K562 (cell line): ENCODE data around the gene SCLY. TPM values are rescaled to one million over a fixed set of nuclear protein-coding genes. Genes with fewer than 3 reads are reported as not detected.
A peak's percentile ranks its signal among the peaks of the same experiment; 100 is the strongest.

Experiments used
- ARID2 ChIP-seq: fragments of 450-650 bp; IDR thresholded peaks from 2 replicates; pipeline ENCODE4 v1.6.1; 2017; ENCODE audit warnings: antibody characterized with exemption, mild to moderate bottlenecking
- BRF1 ChIP-seq: IDR thresholded peaks from 3 replicates; pipeline ENCODE4 v1.6.1; 2011; ENCODE audit warnings: borderline replicate concordance, mild to moderate bottlenecking; ENCODE audit not compliant: insufficient read length; ENCODE audit errors: extremely low read depth
- BRF2 ChIP-seq: IDR thresholded peaks from 3 replicates; pipeline ENCODE4 v1.6.1; 2011; ENCODE audit warnings: borderline replicate concordance, mild to moderate bottlenecking; ENCODE audit not compliant: insufficient read length, insufficient read depth
- CCNT2 ChIP-seq: IDR thresholded peaks from 2 replicates; pipeline ENCODE4 v1.6.1; 2011; ENCODE audit warnings: borderline replicate concordance, low read depth, mild to moderate bottlenecking, moderate library complexity, mixed read lengths, low read length; ENCODE audit not compliant: insufficient read length; ENCODE audit errors: extremely low read depth
- DEAF1 ChIP-seq: fragments of 450-650 bp; formaldehyde crosslinking; IDR thresholded peaks from 2 replicates; pipeline ENCODE4 v1.4.0; 2020; ENCODE audit warnings: mild to moderate bottlenecking, moderate library complexity
- DNMT1 ChIP-seq: fragments of 450-650 bp; IDR thresholded peaks from 2 replicates; pipeline ENCODE4 v1.6.1; 2016; ENCODE audit warnings: antibody characterized with exemption, mild to moderate bottlenecking
- HDAC6 ChIP-seq: IDR thresholded peaks from 2 replicates; pipeline ENCODE4 v1.6.1; 2012; ENCODE audit warnings: low read depth, mild to moderate bottlenecking, control low read depth, inconsistent platforms, low read length, moderate library complexity
- KLF13 ChIP-seq: fragments of 450-650 bp; IDR thresholded peaks from 2 replicates; pipeline ENCODE4 v1.6.1; 2016; ENCODE audit warnings: missing genetic modification characterization, low read depth, mild to moderate bottlenecking, missing compliant biosample characterization, moderate library complexity, borderline replicate concordance
- L3MBTL2 ChIP-seq: fragments of 450-650 bp; IDR thresholded peaks from 2 replicates; pipeline ENCODE4 v1.6.1; 2016; ENCODE audit warnings: mild to moderate bottlenecking, moderate library complexity
- MNT ChIP-seq, 2 experiments: fragments of 450-650 bp; conservative IDR thresholded peaks; 2 replicates each; pipeline ENCODE4 v1.6.1; 2017; ENCODE audit warnings: mild to moderate bottlenecking in 2 of 2, moderate library complexity in 2 of 2
- MXD1 ChIP-seq: fragments of 250-450 bp; sonication (Bioruptor Pico); IDR thresholded peaks from 2 replicates; pipeline ENCODE4 v1.8.0; 2021; ENCODE audit warnings: borderline replicate concordance, mild to moderate bottlenecking, moderate library complexity; ENCODE audit not compliant: poor library complexity, severe bottlenecking
- NBN ChIP-seq: fragments of 450-650 bp; IDR thresholded peaks from 2 replicates; pipeline ENCODE4 v1.6.1; 2016; ENCODE audit warnings: low read depth, mild to moderate bottlenecking
- NFIC ChIP-seq: fragments of 450-650 bp; IDR thresholded peaks from 2 replicates; pipeline ENCODE4 v1.6.1; 2017; ENCODE audit warnings: mild to moderate bottlenecking, inconsistent platforms
- PRPF4 ChIP-seq: fragments of 200-400 bp; formaldehyde crosslinking; IDR thresholded peaks from one replicate; pipeline ENCODE4 v1.6.1; 2017; ENCODE audit warnings: low read length, low read depth, mild to moderate bottlenecking; ENCODE audit not compliant: insufficient read depth, poor library complexity, severe bottlenecking
- RBM39 ChIP-seq: fragments of 200-400 bp; formaldehyde crosslinking; optimal IDR thresholded peaks from 2 replicates; pipeline ENCODE3; 2018; ENCODE audit warnings: low read depth, low read length
- SPI1 ChIP-seq: IDR thresholded peaks from 2 replicates; pipeline ENCODE4 v1.6.1; 2011; ENCODE audit warnings: low read depth, low read length, control low read depth, borderline replicate concordance
- TGIF2 ChIP-seq: sonication (generic); formaldehyde crosslinking; IDR thresholded peaks from 2 replicates; pipeline ENCODE4 v1.8.1; 2022; ENCODE audit warnings: mild to moderate bottlenecking, missing genetic modification reagents, moderate library complexity
- ZNF589 ChIP-seq: fragments of 200-800 bp; sonication (Bioruptor generic); IDR thresholded peaks from 2 replicates; pipeline ENCODE4 v1.6.1; 2016; ENCODE audit warnings: low read depth, missing genetic modification characterization, missing compliant biosample characterization
- ZNF639 ChIP-seq, 2 experiments: fragments of 200-800 bp in 1 of 2; sonication (Bioruptor generic) in 1 of 2; sonication (generic) in 1 of 2; formaldehyde crosslinking in 1 of 2; IDR thresholded peaks in 1 of 2; conservative IDR thresholded peaks in 1 of 2; 2 replicates each; pipeline versions ENCODE4 v1.5.0 to v1.6.1; 2016 to 2020; ENCODE audit warnings: missing compliant biosample characterization in 1 of 2, missing genetic modification characterization in 1 of 2, missing genetic modification reagents in 1 of 2
- ZNF644 ChIP-seq: fragments of 200-800 bp; sonication (Bioruptor generic); IDR thresholded peaks from 2 replicates; pipeline ENCODE4 v1.6.1; 2016; ENCODE audit warnings: low read depth, missing genetic modification characterization, missing compliant biosample characterization
- polyA plus RNA-seq, 8 experiments: library from polyadenylated mRNA; depleted of rRNA in 4 of 8; stranded (reverse) in 5 of 8; unstranded in 3 of 8; fragments of >200 nt; fragmentation: Nextera tagmentation in 2 of 8; fragmentation: Illumina TruSeq in 1 of 8; extraction: Ambion mirVana in 2 of 8; extraction: Trizol in 1 of 8; gene quantifications; 2 replicates each; pipeline versions ENCODE4 v1.2.1 to v1.2.3, GENCODE V29; 2011 to 2014; ENCODE audit warnings: inconsistent platforms in 1 of 8, missing spikeins in 1 of 8
- total RNA-seq, 7 experiments: library from RNA; depleted of rRNA in 6 of 7; stranded (reverse); fragments of >200 nt in 6 of 7; fragmentation: Illumina TruSeq in 2 of 7; extraction: Trizol in 2 of 7; gene quantifications; 2 replicates each; pipeline versions ENCODE4 v1.2.1 to v1.2.3, GENCODE V29; 2011 to 2021; ENCODE audit warnings: low replicate concordance in 1 of 7

Gene SCLY
- total and polyA plus RNA-seq, 9 of the 15 experiments (the other 6 are each of a cell fraction or from before 2014, with no cell fraction given), result 2.6 to 32.2 (median 21.1) TPM

- TF ChIP-seq ZNF589, result no peak
- TF ChIP-seq PRPF4, result no peak
- no peak for TF ChIP-seq KLF13 (tag)
- no peak for TF ChIP-seq TGIF2 (CRISPR knock-in tag)
- TF ChIP-seq NBN, result no peak
- no peak for TF ChIP-seq DNMT1
- TF ChIP-seq CCNT2, result no peak
- TF ChIP-seq MXD1 (CRISPR knock-in tag), result no peak
- no peak for TF ChIP-seq DEAF1 (CRISPR knock-in tag)
- no peak for TF ChIP-seq BRF1
- TF ChIP-seq MNT (conservative IDR thresholded peaks at IDR 0.05), result peak; percentile 67 to 69
- no peak for TF ChIP-seq HDAC6
- no peak for TF ChIP-seq ZNF639 (CRISPR knock-in tag; conservative IDR thresholded peaks at IDR 0.05 in 1 of 2, IDR thresholded peaks at IDR 0.05 in 1 of 2)
- no peak for TF ChIP-seq ARID2
- no peak for TF ChIP-seq RBM39
- no peak for TF ChIP-seq BRF2
- 0 out of 2 replicates have a peak, but pooled peaks have one; percentile 44 for TF ChIP-seq ZNF644 (tag)
- TF ChIP-seq NFIC, result no peak
- TF ChIP-seq SPI1, result no peak
- TF ChIP-seq L3MBTL2, result peak; percentile 69
Measured at GRCh38 chr2:238061315-238062202, 758 bp downstream of the SCLY start (continued).
